ENCODE measurements around the gene MRM3.
A peak's percentile ranks its signal among the peaks of the same experiment; 100 is the strongest.

Gene MRM3

GRCh38 chr17:781805-782731 lies at the start of gene MRM3, which contains the start of gene GLOD4:
TSS of gene MRM3 (plus strand) at chr17:782353. CDS start at chr17:782379, 26 bp downstream.
TSS of gene GLOD4 (minus strand) at chr17:782280. CDS start at chr17:782255, 25 bp downstream.
- Histone ChIP-seq H4K20me1 (ENCODE audit: control insufficient read depth, insufficient read depth, low read depth, low read length) (0 out of 2 replicates have a peak, but pooled peaks cover 4% of the 10 kb centered on the region), H3K9me2 (replicated peaks; ENCODE audit: control insufficient read depth, low read length) (no peaks in the 10 kb centered on the region), H3K36me3 (ENCODE audit: control insufficient read depth, low read length) (peaks cover 48% of the 10 kb centered on the region), H3F3A (ENCODE audit: control insufficient read depth, insufficient read depth) (no peaks in the 10 kb centered on the region; the same call in 1 of the 2 replicates), H3K4me2 (ENCODE audit: low read length) (peak within 1 kb of the TSS; percentile 92), H3K27me3 (ENCODE audit: control insufficient read depth, low read length) (no peaks in the 10 kb centered on the region), H3K79me2 (ENCODE audit: control insufficient read depth, low read length) (peaks cover 88% of the 10 kb centered on the region), H3K9me3 (ENCODE audit: control insufficient read depth, insufficient read depth, low read length) (no peaks in the 10 kb centered on the region), H3K4me1 (ENCODE audit: control insufficient read depth, low read length) (peaks cover 27% of the 10 kb centered on the region), H3K27ac (ENCODE audit: low read depth, low read length) (peak within 1 kb of the TSS; percentile 53), H3K4me3 (ENCODE audit: low read length) (peak within 1 kb of the TSS; percentile 94)
- TF ChIP-seq EZH2phosphoT487 (IDR thresholded peaks at IDR 0.05; ENCODE audit: borderline replicate concordance, low read length), result no peak
- TF ChIP-seq CTCF (IDR thresholded peaks at IDR 0.05; ENCODE audit: low read depth, low read length, poor library complexity, severe bottlenecking), result no peak

- Histone ChIP-seq H3K4me3 (ENCODE audit: low read length) (peak overlapping the region; percentile 91), H3K9me3 (ENCODE audit: control insufficient read depth, insufficient read depth, low read length) (no peaks in the 10 kb centered on the region), H3K4me1 (ENCODE audit: control insufficient read depth, low read length) (peaks cover 22% of the 10 kb centered on the region), H3K4me2 (ENCODE audit: low read length) (peak overlapping the region; percentile 91), H3K9me2 (replicated peaks; ENCODE audit: control insufficient read depth, low read length) (no peaks in the 10 kb centered on the region), H3K27me3 (ENCODE audit: control insufficient read depth, low read length) (no peaks in the 10 kb centered on the region), H4K20me1 (ENCODE audit: control insufficient read depth, insufficient read depth, low read depth, low read length) (no peaks in the 10 kb centered on the region; the same call in 1 of the 2 replicates), H3F3A (ENCODE audit: control insufficient read depth, insufficient read depth) (peaks cover 27% of the 10 kb centered on the region), H3K27ac (ENCODE audit: low read depth, low read length) (peak overlapping the region; percentile 55), H3K79me2 (ENCODE audit: control insufficient read depth, low read length) (peaks cover 60% of the 10 kb centered on the region), H3K36me3 (ENCODE audit: control insufficient read depth, low read length) (peaks cover 43% of the 10 kb centered on the region)
- TF ChIP-seq CTCF (IDR thresholded peaks at IDR 0.05; ENCODE audit: low read depth, low read length, poor library complexity, severe bottlenecking) (no peak), EZH2phosphoT487 (IDR thresholded peaks at IDR 0.05; ENCODE audit: borderline replicate concordance, low read length) (no peak)
These were observed 49.0 kb upstream of the MRM3 start for GRCh38 chr17:732902-733720.

- peak overlapping the region; percentile 91 for H3K4me3 ChIP-seq (ENCODE audit: low read length)
These were observed 48.4 kb upstream of the MRM3 start for GRCh38 chr17:733743-734142.

More at GRCh38 chr17:733743-734142, 48.4 kb upstream of the MRM3 start:
- Histone ChIP-seq H3K9me3 (ENCODE audit: control insufficient read depth, insufficient read depth, low read length) (no peaks in the 10 kb centered on the region), H3K27me3 (ENCODE audit: control insufficient read depth, low read length) (no peaks in the 10 kb centered on the region), H3K27ac (ENCODE audit: low read depth, low read length) (0 out of 2 replicates have a peak overlapping the region, but pooled peaks have one; percentile 55), H4K20me1 (ENCODE audit: control insufficient read depth, insufficient read depth, low read depth, low read length) (no peaks in the 10 kb centered on the region; the same call in 1 of the 2 replicates), H3K36me3 (ENCODE audit: control insufficient read depth, low read length) (peaks cover 49% of the 10 kb centered on the region), H3K9me2 (replicated peaks; ENCODE audit: control insufficient read depth, low read length) (no peaks in the 10 kb centered on the region), H3K4me2 (ENCODE audit: low read length) (peak overlapping the region; percentile 91), H3K4me1 (ENCODE audit: control insufficient read depth, low read length) (peaks cover 22% of the 10 kb centered on the region), H3F3A (ENCODE audit: control insufficient read depth, insufficient read depth) (peaks cover 27% of the 10 kb centered on the region), H3K79me2 (ENCODE audit: control insufficient read depth, low read length) (peaks cover 65% of the 10 kb centered on the region)
- no peak for TF ChIP-seq CTCF (IDR thresholded peaks at IDR 0.05; ENCODE audit: low read depth, low read length, poor library complexity, severe bottlenecking)
- TF ChIP-seq EZH2phosphoT487 (IDR thresholded peaks at IDR 0.05; ENCODE audit: borderline replicate concordance, low read length), result no peak

Data from DOHH2 (cell line).